Measurements from ENCODE around the gene TRIM16. TPM values are rescaled to one million over a fixed set of nuclear protein-coding genes. Genes with fewer than 3 reads are reported as not detected.
"Not testable (repeated sequence)": the region's sequence is repeated elsewhere in the genome, so short reads cannot be mapped to it uniquely, and the experiment has no call there.

TRIM16 gene
- polyA plus RNA-seq, 1 donor from 2014 or later, result 4.7 TPM

DNA sequence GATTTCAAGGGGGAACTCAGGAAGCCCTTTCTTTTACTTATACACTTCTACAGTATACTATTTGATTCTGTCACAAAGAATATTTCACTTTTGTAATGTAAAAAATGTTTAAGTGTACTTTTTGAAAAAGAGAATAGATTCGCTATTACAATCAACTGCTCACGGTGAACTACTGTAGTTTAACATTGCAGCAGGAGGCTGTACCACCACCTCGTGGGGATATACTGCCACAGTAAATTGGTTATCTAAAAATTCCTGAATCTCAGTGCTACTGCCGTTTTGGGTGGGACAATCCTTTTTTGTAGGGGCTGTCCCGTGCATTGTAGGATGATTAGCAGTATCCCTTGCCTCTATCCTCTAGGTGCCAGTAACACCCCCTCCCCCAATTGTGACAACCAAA lies 14.6 kb downstream of the TRIM16 start:
- not testable (repeated sequence) for H3K9me3 Mint-ChIP-seq, H3K27me3 Mint-ChIP-seq, H3K36me3 Mint-ChIP-seq, H3K27ac Mint-ChIP-seq, H3K4me1 Mint-ChIP-seq, H3K4me3 Mint-ChIP-seq

DNA sequence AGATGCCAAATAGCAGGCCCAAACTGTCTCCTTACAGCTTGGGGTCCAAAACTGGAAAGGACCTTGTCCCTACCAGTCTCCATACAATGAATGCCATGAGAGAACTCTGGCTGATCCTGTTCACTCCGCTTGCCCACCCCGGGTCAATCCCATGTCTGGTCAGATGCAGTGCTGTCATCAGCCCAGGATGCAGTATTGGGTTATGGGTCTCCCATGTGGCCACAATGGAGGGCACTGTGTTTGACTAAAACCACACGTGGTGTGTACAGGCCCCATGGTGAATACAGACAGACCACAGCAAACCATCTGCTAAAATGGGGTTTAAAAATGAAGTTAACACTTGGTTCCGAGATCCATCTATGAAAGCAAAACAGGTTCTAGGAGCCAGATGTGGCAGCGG lies 20.4 kb downstream of the TRIM16 start:
- Mint-ChIP-seq H3K36me3 (peaks cover 13% of the 10 kb centered on the region), H3K27ac (no peak overlapping the region), H3K27me3 (no peaks in the 10 kb centered on the region), H3K4me1 (peaks cover 0 to 7% (median 2%) of the 10 kb centered on the region in 3 donors), H3K9me3 (no peaks in the 10 kb centered on the region), H3K4me3 (no peak overlapping the region)

DNA sequence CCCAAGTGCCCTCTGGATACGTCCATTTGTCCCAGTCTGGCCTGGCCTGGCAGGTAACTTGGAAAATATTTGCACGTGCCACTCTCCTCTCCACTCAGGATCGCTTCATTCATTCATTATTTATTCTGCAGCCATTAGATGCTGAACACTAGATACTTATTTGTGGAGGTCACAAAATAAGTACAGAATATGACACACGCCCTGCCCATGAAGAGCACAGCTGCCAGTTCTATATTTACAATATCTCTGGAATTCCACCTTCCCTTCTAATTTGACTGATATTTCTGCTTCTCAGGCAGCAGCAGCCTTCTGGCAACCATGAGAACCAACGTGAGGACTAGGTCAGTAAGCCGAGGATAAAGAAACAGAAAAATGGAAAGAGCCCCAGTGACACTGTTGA lies 20.9 kb downstream of the TRIM16 start:
- peaks cover 0 to 7% (median 2%) of the 10 kb centered on the region in 3 donors for H3K4me1 Mint-ChIP-seq
- no peaks in the 10 kb centered on the region for H3K9me3 Mint-ChIP-seq
- H3K4me3 Mint-ChIP-seq, result no peak overlapping the region
- H3K36me3 Mint-ChIP-seq, result peaks cover 13% of the 10 kb centered on the region
- no peaks in the 10 kb centered on the region for H3K27me3 Mint-ChIP-seq
- no peak overlapping the region for H3K27ac Mint-ChIP-seq

DNA sequence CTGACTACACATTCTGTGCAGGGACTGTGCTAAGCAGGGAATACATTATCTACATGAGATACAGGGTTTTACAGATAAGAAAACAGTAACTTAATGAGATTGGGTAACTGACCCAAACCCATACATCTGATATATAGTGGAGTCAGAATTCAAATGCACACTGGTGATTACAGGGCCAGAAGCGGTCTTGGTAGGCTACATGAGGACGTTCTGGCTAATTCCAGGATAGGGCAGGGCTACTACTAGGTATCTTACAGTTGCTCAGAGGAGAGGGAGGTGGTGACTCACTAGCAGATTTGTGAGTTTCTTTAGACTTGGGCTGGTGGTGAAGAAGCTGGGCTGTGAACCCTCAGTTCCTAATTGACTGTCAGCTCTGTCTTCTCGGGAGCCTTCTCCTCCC lies 21.4 kb downstream of the TRIM16 start:
- H3K27ac Mint-ChIP-seq, result peak overlapping the region in 1 of 3 donors; percentile 20
- H3K27me3 Mint-ChIP-seq, result no peaks in the 10 kb centered on the region
- H3K9me3 Mint-ChIP-seq, result no peaks in the 10 kb centered on the region
- peaks cover 12% of the 10 kb centered on the region for H3K36me3 Mint-ChIP-seq
- H3K4me3 Mint-ChIP-seq, result no peak overlapping the region
- peaks cover 0 to 7% (median 2%) of the 10 kb centered on the region in 3 donors for H3K4me1 Mint-ChIP-seq

DNA sequence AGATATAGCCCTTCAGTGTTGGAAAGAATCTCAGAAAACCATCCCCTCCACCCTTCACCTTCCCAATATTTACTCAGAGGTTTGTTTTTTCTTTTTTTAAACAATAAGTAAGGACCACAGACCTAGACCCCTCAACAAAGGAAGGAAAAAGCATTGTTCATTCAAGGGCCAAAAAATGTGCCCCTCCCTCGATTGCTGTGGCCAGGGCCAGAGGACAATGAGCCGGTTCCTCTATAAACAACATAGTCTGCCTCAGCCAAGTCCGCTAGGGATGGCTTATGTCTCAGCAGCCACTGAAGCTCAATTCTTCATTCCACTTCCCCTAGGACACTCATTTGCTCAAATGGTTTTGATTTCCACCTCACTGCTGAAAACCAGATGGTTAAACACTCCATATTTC lies 24.0 kb downstream of the TRIM16 start:
- H3K4me3 Mint-ChIP-seq, result no peak overlapping the region
- H3K27me3 Mint-ChIP-seq, result no peaks in the 10 kb centered on the region
- H3K9me3 Mint-ChIP-seq, result no peaks in the 10 kb centered on the region
- H3K27ac Mint-ChIP-seq, result no peak overlapping the region
- H3K4me1 Mint-ChIP-seq, result peaks cover 0 to 7% (median 2%) of the 10 kb centered on the region in 3 donors
- peaks cover 18% of the 10 kb centered on the region for H3K36me3 Mint-ChIP-seq

DNA sequence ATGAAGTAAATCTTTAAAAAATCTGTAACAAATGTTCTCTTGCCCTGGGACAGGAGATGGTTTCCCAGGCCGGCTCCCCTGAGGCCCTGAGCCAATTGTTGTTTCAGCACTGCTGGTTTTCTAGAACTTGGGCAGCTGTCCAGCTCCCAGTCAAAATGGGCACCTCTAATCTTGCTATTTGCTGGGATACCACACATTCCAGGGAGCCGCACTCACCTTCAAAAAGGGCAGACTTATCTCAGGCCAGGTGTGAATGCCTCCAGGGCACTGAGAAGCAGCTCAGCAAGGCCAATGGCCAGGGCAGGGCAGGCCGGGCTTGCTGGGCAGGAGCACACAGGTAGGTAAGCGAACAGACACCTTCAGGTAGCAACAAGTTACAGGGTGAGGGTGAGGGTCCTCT lies 24.4 kb downstream of the TRIM16 start:
- peaks cover 22% of the 10 kb centered on the region for H3K36me3 Mint-ChIP-seq
- no peaks in the 10 kb centered on the region for H3K9me3 Mint-ChIP-seq
- H3K4me1 Mint-ChIP-seq, result peaks cover 0 to 7% (median 2%) of the 10 kb centered on the region in 3 donors
- no peaks in the 10 kb centered on the region for H3K27me3 Mint-ChIP-seq
- no peak overlapping the region for H3K27ac Mint-ChIP-seq
- no peak overlapping the region for H3K4me3 Mint-ChIP-seq

DNA sequence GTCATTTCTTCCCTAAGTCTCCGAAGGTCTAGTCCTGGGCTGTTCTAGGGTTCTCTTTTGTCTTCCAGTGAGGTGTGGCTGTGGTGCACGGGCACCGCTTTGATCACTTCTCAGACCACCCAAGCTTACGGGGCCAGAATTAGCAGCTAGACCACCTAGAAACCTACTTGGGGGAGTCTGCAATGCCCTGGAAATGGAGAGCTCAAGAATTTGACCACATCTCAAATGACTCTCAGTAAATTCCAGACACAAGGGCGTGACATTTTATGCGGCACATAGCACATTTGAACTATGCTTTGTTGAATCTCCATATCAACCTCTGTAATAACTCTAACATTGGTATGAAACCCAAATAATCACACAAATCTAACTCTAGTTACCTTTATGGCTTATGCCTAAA lies 24.9 kb downstream of the TRIM16 start:
- Mint-ChIP-seq H3K36me3 (peaks cover 19% of the 10 kb centered on the region), H3K27ac (no peak overlapping the region), H3K9me3 (no peaks in the 10 kb centered on the region), H3K27me3 (no peaks in the 10 kb centered on the region), H3K4me1 (peaks cover 0 to 7% (median 2%) of the 10 kb centered on the region in 3 donors), H3K4me3 (no peak overlapping the region)

DNA sequence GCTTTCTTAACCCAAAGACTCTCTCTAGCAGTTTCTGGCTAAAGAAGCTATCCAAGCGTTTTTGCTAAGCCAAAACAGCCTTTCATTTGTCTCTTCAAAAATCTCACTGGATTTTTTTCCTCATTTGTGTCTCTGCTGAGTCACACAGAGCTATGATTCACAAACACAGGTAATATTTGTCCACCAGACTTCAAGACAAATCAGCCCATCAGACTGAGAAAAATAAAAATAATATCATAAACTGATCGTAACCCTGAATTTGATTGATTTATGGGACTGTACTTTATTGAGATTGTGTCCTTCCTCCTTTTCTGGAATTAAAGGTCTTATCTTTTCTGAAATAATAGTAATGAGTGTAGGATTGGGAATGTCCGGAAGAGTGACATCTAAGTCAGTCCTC lies 25.8 kb downstream of the TRIM16 start:
- peaks cover 0 to 7% (median 2%) of the 10 kb centered on the region in 3 donors for H3K4me1 Mint-ChIP-seq
- no peaks in the 10 kb centered on the region for H3K9me3 Mint-ChIP-seq
- no peak overlapping the region for H3K27ac Mint-ChIP-seq
- H3K4me3 Mint-ChIP-seq, result no peak overlapping the region
- H3K27me3 Mint-ChIP-seq, result no peaks in the 10 kb centered on the region
- H3K36me3 Mint-ChIP-seq, result peaks cover 18% of the 10 kb centered on the region

DNA sequence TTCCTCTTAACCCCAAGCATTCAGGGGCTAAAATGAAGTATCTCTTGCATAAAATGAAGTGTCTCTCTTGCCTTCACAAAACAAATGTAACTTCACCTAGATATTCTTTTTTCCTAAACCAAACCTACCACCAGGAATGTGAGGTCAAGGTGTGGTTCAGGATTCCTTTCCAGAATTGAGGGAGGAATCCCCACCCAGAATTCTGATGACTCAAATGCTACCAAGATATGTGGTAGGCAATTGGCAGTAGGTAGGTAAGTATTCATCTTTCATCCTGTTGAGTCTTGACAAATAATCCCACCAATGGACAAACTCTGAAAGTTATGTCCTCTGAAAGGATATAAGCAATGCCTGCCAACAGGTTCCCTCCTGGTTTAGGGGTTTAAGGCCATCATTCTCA lies 26.2 kb downstream of the TRIM16 start:
- Mint-ChIP-seq H3K27me3 (no peaks in the 10 kb centered on the region), H3K4me1 (peaks cover 0 to 7% (median 2%) of the 10 kb centered on the region in 3 donors), H3K36me3 (peaks cover 18% of the 10 kb centered on the region), H3K4me3 (no peak overlapping the region), H3K27ac (no peak overlapping the region), H3K9me3 (no peaks in the 10 kb centered on the region)

DNA sequence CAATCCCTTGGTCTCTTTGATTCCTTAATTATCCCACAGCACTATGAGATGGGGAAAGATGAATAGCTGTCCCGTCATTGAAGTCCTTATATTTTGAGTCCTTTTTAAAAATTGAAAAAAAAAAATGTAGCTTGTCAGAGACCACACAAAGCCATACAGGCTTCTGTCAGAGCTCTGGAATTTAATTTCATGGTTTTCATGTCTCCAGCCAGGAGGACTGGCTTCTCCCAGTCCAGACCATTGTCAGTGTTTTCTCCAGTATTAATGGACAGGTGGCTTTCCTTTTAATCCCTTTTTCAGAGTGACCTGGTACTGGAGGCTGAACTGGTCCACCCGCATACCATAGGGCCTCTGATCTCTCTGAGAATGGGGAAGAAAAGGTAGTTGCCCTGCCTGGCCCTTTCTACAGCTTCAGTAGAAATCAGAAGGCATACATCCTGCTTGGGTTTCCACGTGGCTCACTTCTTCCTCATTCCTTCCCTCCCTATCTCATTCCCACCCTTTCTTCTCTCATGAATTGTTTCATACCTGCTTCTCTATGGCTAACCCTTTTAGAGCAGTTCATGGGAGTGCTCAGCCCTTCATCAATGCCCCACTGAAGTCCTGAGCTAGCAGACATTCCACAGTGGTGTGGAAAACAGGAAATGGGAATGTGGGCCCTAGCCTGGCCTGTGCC lies 29.1 kb downstream of the TRIM16 start:
- H3K27ac Mint-ChIP-seq, result no peak overlapping the region
- H3K9me3 Mint-ChIP-seq, result no peaks in the 10 kb centered on the region
- no peak overlapping the region for H3K4me3 Mint-ChIP-seq
- no peaks in the 10 kb centered on the region for H3K27me3 Mint-ChIP-seq
- peaks cover 13% of the 10 kb centered on the region for H3K36me3 Mint-ChIP-seq
- H3K4me1 Mint-ChIP-seq, result peaks cover 0 to 2% (median 0%) of the 10 kb centered on the region in 3 donors

DNA sequence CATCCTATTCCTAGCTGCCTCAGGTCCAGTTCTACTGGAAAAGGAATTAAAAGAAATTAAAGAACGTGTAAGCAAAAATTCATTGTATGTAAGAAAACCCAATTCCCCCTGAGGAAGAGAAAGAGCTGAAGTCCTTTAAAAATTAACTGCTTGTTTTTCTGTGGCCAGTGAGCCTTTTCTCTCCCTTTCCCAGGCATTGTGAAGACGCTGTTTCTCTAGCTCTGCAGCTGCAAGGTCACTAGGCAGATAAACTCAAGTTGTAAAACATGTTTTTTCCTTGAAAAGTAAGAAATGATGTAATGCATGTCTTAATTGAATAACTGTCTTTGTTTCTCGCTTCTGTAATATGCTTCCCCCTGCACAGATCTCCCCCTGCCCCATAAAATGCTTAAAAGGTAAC lies 29.7 kb downstream of the TRIM16 start:
- H3K4me3 Mint-ChIP-seq, H3K9me3 Mint-ChIP-seq, H3K27me3 Mint-ChIP-seq, H3K4me1 Mint-ChIP-seq, H3K27ac Mint-ChIP-seq: not testable (repeated sequence)
- H3K36me3 Mint-ChIP-seq, result peaks cover 12% of the 10 kb centered on the region

DNA sequence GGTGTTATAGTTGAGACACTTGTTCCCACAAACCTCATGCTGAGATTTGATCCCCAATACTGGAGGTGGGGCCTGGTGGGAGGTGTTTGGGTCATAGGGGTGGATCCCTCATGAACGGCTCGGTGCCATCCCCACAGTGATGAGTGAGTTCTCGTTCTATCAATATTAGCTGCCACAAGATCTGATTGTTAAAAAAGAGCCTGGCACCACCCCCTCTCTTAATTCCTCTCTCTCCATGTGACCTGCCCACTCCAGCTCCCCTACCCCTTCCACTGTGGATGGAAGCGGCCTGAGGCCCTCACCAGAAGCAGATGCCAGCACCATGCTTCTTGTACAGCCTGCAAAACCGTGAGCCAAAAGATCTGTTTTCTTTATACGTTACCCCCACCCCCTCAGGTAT lies 31.2 kb downstream of the TRIM16 start:
- Mint-ChIP-seq H3K27me3 (no peaks in the 10 kb centered on the region), H3K27ac (peak overlapping the region in 1 of 3 donors; percentile 44), H3K36me3 (peaks cover 14% of the 10 kb centered on the region), H3K4me1 (peaks cover 0 to 2% (median 0%) of the 10 kb centered on the region in 3 donors), H3K4me3 (no peak overlapping the region), H3K9me3 (no peaks in the 10 kb centered on the region)

DNA sequence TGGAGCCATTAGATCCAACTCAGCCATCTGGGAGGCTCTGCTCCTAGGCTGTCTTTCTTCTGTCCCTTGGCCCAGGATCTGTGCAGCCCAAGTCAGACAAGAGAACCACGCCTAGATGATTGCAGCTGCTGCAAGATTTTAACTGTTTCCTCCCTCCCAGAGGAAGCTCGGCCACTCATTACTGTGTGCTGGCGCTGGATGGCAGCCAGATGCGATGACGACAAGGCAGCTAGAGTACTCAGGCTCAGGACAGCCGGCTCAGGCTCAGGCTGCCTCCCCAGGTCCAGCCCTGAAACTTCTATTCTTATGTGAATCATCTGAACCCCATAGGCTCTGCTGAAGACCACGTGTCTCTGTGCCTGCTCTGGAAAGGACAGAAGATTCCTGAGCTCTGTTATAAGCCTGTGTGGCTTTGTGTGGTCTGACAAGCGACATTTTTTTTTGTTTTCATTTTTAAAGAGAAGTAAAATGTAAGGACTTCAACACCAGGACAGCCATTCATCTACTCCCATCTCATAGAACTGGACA lies 32.5 kb downstream of the TRIM16 start:
- Mint-ChIP-seq H3K27me3 (no peaks in the 10 kb centered on the region), H3K9me3 (no peaks in the 10 kb centered on the region), H3K27ac (no peak overlapping the region), H3K4me3 (no peak overlapping the region), H3K36me3 (peaks cover 9% of the 10 kb centered on the region), H3K4me1 (peaks cover 0 to 2% (median 0%) of the 10 kb centered on the region in 3 donors)

DNA sequence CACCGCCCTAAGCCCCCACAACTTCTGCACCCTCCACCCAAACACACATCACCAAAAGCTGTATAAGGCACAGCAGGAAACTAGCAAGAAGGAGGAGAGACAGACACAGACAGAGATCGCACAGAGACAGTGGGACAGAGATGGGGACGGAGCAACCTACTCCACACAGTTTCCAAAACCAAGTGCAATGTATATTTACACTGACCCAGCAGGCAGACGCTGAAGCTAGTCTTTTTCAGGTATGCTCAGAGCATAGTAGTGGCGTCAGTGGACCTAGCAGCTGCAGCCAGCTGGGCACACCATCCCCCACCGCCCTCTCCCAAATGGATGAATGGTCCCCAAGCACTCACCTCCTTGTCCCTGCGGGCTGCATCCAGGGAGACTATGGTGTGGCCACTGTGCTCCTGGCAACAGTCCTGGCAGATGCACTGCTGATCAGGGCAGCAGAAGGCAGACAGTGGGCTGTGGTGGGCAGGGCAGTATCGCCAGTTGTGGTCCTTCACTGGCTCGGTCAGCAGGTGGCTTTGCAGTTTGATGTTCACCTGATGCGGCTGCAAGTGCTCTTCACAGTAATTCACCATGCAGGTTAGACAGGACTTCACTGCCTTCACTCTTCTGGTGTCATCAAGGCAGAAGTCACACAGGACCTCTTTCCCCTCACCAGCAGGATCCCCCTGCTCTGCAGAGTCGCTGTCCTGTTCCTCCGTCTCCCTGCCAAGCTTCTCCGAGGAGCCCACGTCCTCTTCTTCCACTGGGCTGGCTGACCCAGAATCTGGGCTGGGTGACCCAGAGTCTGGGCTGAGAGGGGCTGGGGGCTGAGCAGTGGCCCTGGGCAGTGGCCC lies 33.1 kb downstream of the TRIM16 start:
- Mint-ChIP-seq H3K36me3 (peaks cover 7% of the 10 kb centered on the region), H3K4me1 (peaks cover 0 to 2% (median 0%) of the 10 kb centered on the region in 3 donors), H3K27ac (no peak overlapping the region), H3K9me3 (no peaks in the 10 kb centered on the region), H3K4me3 (peak overlapping the region in 1 of 4 donors; percentile 28), H3K27me3 (no peaks in the 10 kb centered on the region)

DNA sequence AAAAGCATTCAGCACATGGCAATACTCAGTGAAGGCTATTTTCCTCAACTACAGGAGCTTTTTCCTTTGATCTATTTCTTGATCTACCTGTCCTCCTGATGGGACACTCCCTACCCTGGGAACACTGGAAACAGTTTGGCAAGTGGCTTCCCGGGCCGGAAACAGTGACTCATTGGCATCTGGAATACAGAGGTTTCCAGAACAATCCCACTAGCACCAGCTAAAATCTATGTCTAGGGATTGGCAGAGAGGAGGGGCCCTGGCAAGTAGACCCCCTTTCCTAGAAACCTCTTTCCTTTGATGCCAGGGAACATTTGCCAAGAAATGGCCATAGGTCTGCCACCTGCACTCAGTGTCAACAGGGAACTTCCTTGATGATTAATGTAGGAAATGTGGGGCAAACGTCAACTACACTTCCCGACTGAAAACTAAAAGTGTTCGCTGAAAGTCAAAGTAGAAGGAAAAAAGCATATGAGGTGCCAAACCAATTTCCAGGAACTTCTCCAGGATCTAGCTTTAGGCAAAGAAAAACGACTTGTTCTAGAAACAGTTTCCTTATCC lies 34.2 kb downstream of the TRIM16 start:
- Mint-ChIP-seq H3K4me3 (no peak overlapping the region), H3K4me1 (peaks cover 0 to 2% (median 0%) of the 10 kb centered on the region in 3 donors), H3K27me3 (no peaks in the 10 kb centered on the region), H3K27ac (no peak overlapping the region), H3K9me3 (no peaks in the 10 kb centered on the region), H3K36me3 (peaks cover 6% of the 10 kb centered on the region)

All from IgD-negative memory B cell (primary cell).